Prostate gland (tissue), 2 donors: ENCODE data around the gene KLHDC3.

Source experiments
- POLR2A ChIP-seq: fragments of 450-650 bp; IDR thresholded peaks from one replicate; pipeline ENCODE4 v1.6.1; 2016; ENCODE audit warnings: antibody characterized with exemption, mild to moderate bottlenecking
- TF ChIP-seq, protein P1 (sequence below), 4 experiments: fragments of 200-600 bp in 2 of 4; fragments of 450-650 bp in 2 of 4; sonication (generic) in 2 of 4; IDR thresholded peaks; 1 replicate in 3 of 4; 2 replicates in 1 of 4; pipeline ENCODE4 v1.5.1; 2016 to 2019; ENCODE audit warnings: antibody characterized with exemption in 4 of 4, mild to moderate bottlenecking in 2 of 4, moderate library complexity in 2 of 4

DNA sequence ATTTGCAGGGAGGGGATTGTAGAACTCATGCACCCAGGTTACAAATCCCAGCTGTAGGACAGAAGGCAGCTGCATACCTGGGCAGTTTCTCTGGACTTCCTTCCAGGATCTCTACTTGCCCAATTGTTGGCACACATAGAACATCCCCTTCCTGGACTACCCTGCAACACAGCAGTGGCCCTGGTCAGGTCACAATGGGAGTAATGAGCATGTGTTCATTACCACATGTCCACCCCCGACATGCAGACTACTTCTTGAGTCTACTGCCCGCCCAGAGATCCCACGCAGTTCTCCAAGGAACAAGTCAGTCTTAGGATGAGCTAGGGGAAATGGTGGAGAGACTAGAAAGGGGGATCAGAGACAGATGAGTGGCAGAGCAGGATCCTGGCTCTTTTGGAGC, 40.1 kb upstream of the KLHDC3 start:
- TF ChIP-seq, protein P1, sequence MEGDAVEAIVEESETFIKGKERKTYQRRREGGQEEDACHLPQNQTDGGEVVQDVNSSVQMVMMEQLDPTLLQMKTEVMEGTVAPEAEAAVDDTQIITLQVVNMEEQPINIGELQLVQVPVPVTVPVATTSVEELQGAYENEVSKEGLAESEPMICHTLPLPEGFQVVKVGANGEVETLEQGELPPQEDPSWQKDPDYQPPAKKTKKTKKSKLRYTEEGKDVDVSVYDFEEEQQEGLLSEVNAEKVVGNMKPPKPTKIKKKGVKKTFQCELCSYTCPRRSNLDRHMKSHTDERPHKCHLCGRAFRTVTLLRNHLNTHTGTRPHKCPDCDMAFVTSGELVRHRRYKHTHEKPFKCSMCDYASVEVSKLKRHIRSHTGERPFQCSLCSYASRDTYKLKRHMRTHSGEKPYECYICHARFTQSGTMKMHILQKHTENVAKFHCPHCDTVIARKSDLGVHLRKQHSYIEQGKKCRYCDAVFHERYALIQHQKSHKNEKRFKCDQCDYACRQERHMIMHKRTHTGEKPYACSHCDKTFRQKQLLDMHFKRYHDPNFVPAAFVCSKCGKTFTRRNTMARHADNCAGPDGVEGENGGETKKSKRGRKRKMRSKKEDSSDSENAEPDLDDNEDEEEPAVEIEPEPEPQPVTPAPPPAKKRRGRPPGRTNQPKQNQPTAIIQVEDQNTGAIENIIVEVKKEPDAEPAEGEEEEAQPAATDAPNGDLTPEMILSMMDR (IDR thresholded peaks at IDR 0.05) = no peak
- TF ChIP-seq POLR2A = no peak
